H1 (cell line): ENCODE results near the gene SYNGR4. TPM values are rescaled to one million over a fixed set of nuclear protein-coding genes. Genes with fewer than 3 reads are reported as not detected.

ENCODE experiments used
- CTCF ChIA-PET: fragments of 300-600 bp; sonication (Branson Sonifier 250); formaldehyde crosslinking; loops from one replicate; lab custom pipeline; 2021; ENCODE audit not compliant: partially characterized antibody; lab: Charles Lee
- POLR2A ChIA-PET: fragments of 300-600 bp; sonication (Branson Sonifier 250); formaldehyde crosslinking; loops from one replicate; lab custom pipeline; 2021; ENCODE audit warnings: inconsistent platforms; ENCODE audit not compliant: partially characterized antibody; lab: Charles Lee
- DNase-seq, 2 experiments: peaks; one replicate each; pipeline versions ENCODE4 v3.0.0 to v3.0.0-alpha.2; 2010 to 2022; ENCODE audit warnings: low spot score in 2 of 2, low read depth in 1 of 2, mixed read lengths in 1 of 2
- FAIRE-seq: peaks from 2 replicates; lab custom pipeline; 2011; peaks lifted over from hg19 to GRCh38; lab: Jason Lieb, UNC
- H2AFZ ChIP-seq: 2 replicates; pipeline ENCODE4 v1.8.1; 2012; ENCODE audit warnings: low read length, inconsistent platforms
- H2AK5ac ChIP-seq: 2 replicates; pipeline ENCODE4 v1.6.1; 2013; ENCODE audit warnings: low read depth, low read length
- H2BK120ac ChIP-seq: replicated peaks from 2 replicates; pipeline ENCODE3; 2013; ENCODE audit warnings: low read depth, low read length, inconsistent platforms
- H2BK12ac ChIP-seq: 2 replicates; pipeline ENCODE4 v1.6.1; 2013; ENCODE audit warnings: low read depth, low read length
- H2BK15ac ChIP-seq: 2 replicates; pipeline ENCODE4 v1.6.1; 2013; ENCODE audit warnings: low read length
- H2BK20ac ChIP-seq: 2 replicates; pipeline ENCODE4 v1.6.1; 2013; ENCODE audit warnings: low read length
- H2BK5ac ChIP-seq: 2 replicates; pipeline ENCODE4 v1.6.1; 2013; ENCODE audit warnings: low read depth, low read length
- H3K14ac ChIP-seq: 2 replicates; pipeline ENCODE4 v1.6.1; 2013; ENCODE audit warnings: inconsistent platforms; ENCODE audit not compliant: insufficient read length
- H3K18ac ChIP-seq: 2 replicates; pipeline ENCODE4 v1.6.1; 2013; ENCODE audit warnings: low read length; ENCODE audit errors: extremely low read depth
- H3K23ac ChIP-seq: 2 replicates; pipeline ENCODE4 v1.6.1; 2013; ENCODE audit warnings: inconsistent platforms; ENCODE audit not compliant: insufficient read length
- H3K23me2 ChIP-seq: 2 replicates; pipeline ENCODE4 v1.6.1; 2013; ENCODE audit warnings: low read depth, low read length
- H3K27ac ChIP-seq: 2 replicates; pipeline ENCODE4 v1.6.1; 2011; ENCODE audit warnings: low read depth, low read length, inconsistent platforms
- H3K27me3 ChIP-seq, 4 experiments: replicated peaks in 1 of 4; 1 replicate in 1 of 4; 2 replicates in 3 of 4; pipeline versions ENCODE4 v1.6.1 to v1.8.1; 2011 to 2013; ENCODE audit warnings: low read length in 3 of 4, mild to moderate bottlenecking in 3 of 4, inconsistent platforms in 2 of 4, mixed read lengths in 2 of 4, moderate library complexity in 1 of 4; ENCODE audit not compliant: control insufficient read depth in 3 of 4, insufficient read depth in 3 of 4; ENCODE audit errors: extremely low read depth in 1 of 4
- H3K36me3 ChIP-seq, 4 experiments: 2 replicates each; pipeline versions ENCODE4 v1.6.1 to v1.8.1; 2011 to 2013; ENCODE audit warnings: mild to moderate bottlenecking in 4 of 4, low read length in 3 of 4, moderate library complexity in 2 of 4, control low read depth in 1 of 4, inconsistent platforms in 1 of 4; ENCODE audit not compliant: insufficient read depth in 4 of 4, control insufficient read depth in 2 of 4
- H3K4ac ChIP-seq: replicated peaks from 2 replicates; pipeline ENCODE3; 2013; ENCODE audit warnings: low read length, low read depth, mixed read lengths, inconsistent platforms; ENCODE audit not compliant: insufficient read length
- H3K4me1 ChIP-seq, 4 experiments: replicated peaks in 1 of 4; 1 replicate in 1 of 4; 2 replicates in 3 of 4; pipeline versions ENCODE4 v1.6.1 to v1.8.1; 2011 to 2013; ENCODE audit warnings: low read length in 3 of 4, inconsistent platforms in 2 of 4, mixed read lengths in 1 of 4; ENCODE audit not compliant: insufficient read depth in 4 of 4, control insufficient read depth in 3 of 4
- H3K4me2 ChIP-seq, 2 experiments: 2 replicates each; pipeline versions ENCODE4 v1.6.1 to v1.8.1; 2011 to 2013; ENCODE audit warnings: low read depth in 2 of 2, low read length in 2 of 2, control low read depth in 1 of 2, inconsistent platforms in 1 of 2, mild to moderate bottlenecking in 1 of 2; ENCODE audit not compliant: insufficient read depth in 1 of 2
- H3K4me3 ChIP-seq, 4 experiments: fragments of 200-600, 300-600 bp in 1 of 4; sonication (generic), shearing (Covaris generic), sonication (Bioruptor Twin) in 1 of 4; 2 replicates each; pipeline versions ENCODE4 v1.5.1 to v1.8.1; 2011 to 2016; ENCODE audit warnings: low read length in 4 of 4, low read depth in 3 of 4, control low read depth in 2 of 4, inconsistent platforms in 2 of 4, mild to moderate bottlenecking in 2 of 4, mixed read lengths in 1 of 4, moderate library complexity in 1 of 4; ENCODE audit not compliant: insufficient read depth in 2 of 4; ENCODE audit errors: extremely low read depth in 1 of 4
- H3K56ac ChIP-seq: replicated peaks from 2 replicates; pipeline ENCODE3; 2013; ENCODE audit warnings: low read depth, mild to moderate bottlenecking, mixed read lengths, low read length, inconsistent platforms; ENCODE audit not compliant: insufficient read length
- H3K79me1 ChIP-seq: 2 replicates; pipeline ENCODE4 v1.6.1; 2013; ENCODE audit warnings: low read depth, low read length, control low read depth
- H3K79me2 ChIP-seq, 2 experiments: 2 replicates each; pipeline versions ENCODE4 v1.6.1 to v1.8.1; 2012 to 2013; ENCODE audit warnings: low read length in 2 of 2, mild to moderate bottlenecking in 2 of 2, inconsistent platforms in 1 of 2; ENCODE audit not compliant: insufficient read depth in 2 of 2, control insufficient read depth in 1 of 2
- H3K9ac ChIP-seq, 4 experiments: replicated peaks in 1 of 4; 1 replicate in 1 of 4; 2 replicates in 3 of 4; pipeline versions ENCODE4 v1.6.1 to v1.8.1; 2011 to 2013; ENCODE audit warnings: low read depth in 3 of 4, low read length in 3 of 4, control low read depth in 2 of 4, mild to moderate bottlenecking in 2 of 4, moderate library complexity in 2 of 4, inconsistent platforms in 1 of 4; ENCODE audit errors: extremely low read depth in 1 of 4
- H3K9me3 ChIP-seq, 2 experiments: 2 replicates each; pipeline versions ENCODE4 v1.6.1 to v1.8.1; 2012 to 2013; ENCODE audit warnings: mild to moderate bottlenecking in 2 of 2, moderate library complexity in 2 of 2, control low read depth in 1 of 2, inconsistent platforms in 1 of 2, low read depth in 1 of 2, low read length in 1 of 2, mixed read lengths in 1 of 2; ENCODE audit not compliant: insufficient read depth in 2 of 2
- H4K20me1 ChIP-seq, 2 experiments: replicated peaks in 1 of 2; 2 replicates each; pipeline versions ENCODE3 to v1.8.1; 2011 to 2013; ENCODE audit warnings: inconsistent platforms in 2 of 2, low read length in 2 of 2, mild to moderate bottlenecking in 1 of 2; ENCODE audit not compliant: insufficient read depth in 2 of 2, control insufficient read depth in 1 of 2
- H4K5ac ChIP-seq: 2 replicates; pipeline ENCODE4 v1.6.1; 2013; ENCODE audit warnings: low read length, low read depth, mixed read lengths, inconsistent platforms; ENCODE audit not compliant: insufficient read length
- H4K8ac ChIP-seq: 2 replicates; pipeline ENCODE4 v1.8.0; 2013; ENCODE audit warnings: mild to moderate bottlenecking, moderate library complexity, low read length, inconsistent platforms; ENCODE audit not compliant: insufficient read depth; ENCODE audit errors: extremely low read depth
- H4K91ac ChIP-seq: replicated peaks from 2 replicates; pipeline ENCODE3; 2013; ENCODE audit warnings: low read length, mixed read lengths, inconsistent platforms; ENCODE audit not compliant: insufficient read length
- CBX8 ChIP-seq: fragments of 300-800, 300-1000 bp; sonication (generic); IDR thresholded peaks from 2 replicates; pipeline ENCODE4 v1.7.1; 2016; ENCODE audit warnings: low read depth, low read length, borderline replicate concordance
- CEBPB ChIP-seq: IDR thresholded peaks from 2 replicates; pipeline ENCODE4 v1.6.1; 2012; ENCODE audit warnings: low read depth, low read length
- CHD2 ChIP-seq: IDR thresholded peaks from 2 replicates; pipeline ENCODE4 v1.6.1; 2012; ENCODE audit warnings: low read length, improper control_type of control experiment
- EGR1 ChIP-seq: IDR thresholded peaks from 2 replicates; pipeline ENCODE4 v1.6.1; 2011; ENCODE audit warnings: low read depth, low read length, borderline replicate concordance
- FOSL1 ChIP-seq: IDR thresholded peaks from 2 replicates; pipeline ENCODE4 v1.6.1; 2011; ENCODE audit warnings: mild to moderate bottlenecking, low read depth, low read length, moderate library complexity; ENCODE audit not compliant: insufficient read depth
- GTF2F1 ChIP-seq: IDR thresholded peaks from 2 replicates; pipeline ENCODE4 v1.6.1; 2012; ENCODE audit warnings: low read depth, low read length, improper control_type of control experiment, borderline replicate concordance
- JUND ChIP-seq: IDR thresholded peaks from 2 replicates; pipeline ENCODE4 v1.6.1; 2011; ENCODE audit warnings: mild to moderate bottlenecking, improper control_type of control experiment, low read length
- MAX ChIP-seq: IDR thresholded peaks from 2 replicates; pipeline ENCODE4 v1.6.1; 2012; ENCODE audit warnings: inconsistent platforms
- SAP30 ChIP-seq: fragments of 300-600 bp; sonication (generic); IDR thresholded peaks from 2 replicates; pipeline ENCODE4 v1.7.1; 2012; ENCODE audit warnings: low read length, moderate library complexity, mild to moderate bottlenecking, inconsistent platforms; ENCODE audit not compliant: insufficient read depth, insufficient replicate concordance
- SUZ12 ChIP-seq: fragments of 200-600 bp; sonication (generic); IDR thresholded peaks from 2 replicates; pipeline ENCODE4 v1.6.1; 2012; ENCODE audit warnings: mild to moderate bottlenecking, inconsistent platforms, low read length, moderate library complexity, mixed read lengths
- TAF7 ChIP-seq: optimal IDR thresholded peaks from 2 replicates; pipeline ENCODE3; 2011; ENCODE audit warnings: low read depth, mild to moderate bottlenecking, inconsistent platforms, low read length, moderate library complexity, borderline replicate concordance
- YY1 ChIP-seq: IDR thresholded peaks from 2 replicates; pipeline ENCODE4 v1.6.1; 2011; ENCODE audit warnings: low read depth, mild to moderate bottlenecking, low read length
- ZNF274 ChIP-seq: IDR thresholded peaks from 2 replicates; pipeline ENCODE4 v1.7.0; 2012; ENCODE audit warnings: low read length, borderline replicate concordance; ENCODE audit errors: extremely low read depth
- WGBS, 2 experiments: shearing (Covaris generic) in 1 of 2; methylation state at CpG; one replicate each; pipeline versions ENCODE4 v1.1.6 to v1.1.7; 2013 to 2015; ENCODE audit warnings: low lambda C conversion rate in 2 of 2, mixed read lengths in 2 of 2, inconsistent platforms in 1 of 2, low coverage in 1 of 2, missing lambda C conversion rate in 1 of 2; ENCODE audit not compliant: insufficient replicate concordance in 2 of 2, insufficient coverage in 1 of 2, insufficient read length in 1 of 2; ENCODE audit errors: extremely low coverage in 1 of 2, missing lambda C conversion rate in 1 of 2; 5-methylcytosine and 5-hydroxymethylcytosine counted together
- polyA plus RNA-seq, 7 experiments: library from polyadenylated mRNA; depleted of rRNA in 3 of 7; stranded (reverse) in 5 of 7; unstranded in 2 of 7; fragments of >200 nt in 5 of 7; fragments of 200-250 nt in 2 of 7; gene quantifications; 1 replicate in 5 of 7; 2 replicates in 1 of 7; 4 replicates in 1 of 7; pipeline versions ENCODE4 v1.2.1 to v1.2.3, GENCODE V29; 2011 to 2013; ENCODE audit warnings: missing spikeins in 2 of 7, mixed read lengths in 2 of 7
- total RNA-seq: library from RNA; stranded (reverse); fragmentation: NEBNext Ultra II Directional; extraction: Animal tissue kit (Norgen Biotek cat#: 25700); gene quantifications from 2 replicates; pipeline ENCODE4 v1.2.1, GENCODE V29; 2021

The SYNGR4 gene
- total and polyA plus RNA-seq, 2 of the 8 experiments (the other 6 are each of a cell fraction or from before 2014, with no cell fraction given), result 0.41 TPM; not detected in 1

- no peaks in the 10 kb centered on the region for H3K9me3 ChIP-seq
- ChIA-PET POLR2A (interaction anchor here (1.0 to 1.8 kb wide), 3 partner anchors 19 to 43 kb away, joined by 3 to 9 read pairs (median 5); partner anchors contain the start of genes SYNGR4 and TMEM143), CTCF (interaction anchor here (1.1 to 2.1 kb wide), 4 partner anchors 9 to 31 kb away, joined by 3 to 7 read pairs (median 6); partner anchors contain the start of genes GRIN2D and KDELR1)
- H2BK15ac ChIP-seq, result no peak overlapping the region
- H3K79me2 ChIP-seq, result no peaks in the 10 kb centered on the region
- H3K23ac ChIP-seq, result no peak overlapping the region
- no peak overlapping the region for H3K4me2 ChIP-seq
- WGBS, 2 experiments, result 95% methylated on average over 7 of the region's 8 CpGs; no CpG with 5 or more reads in 1 of the 2 experiments
- no peak overlapping the region for H2BK12ac ChIP-seq
- no peak overlapping the region for H3K4me3 ChIP-seq
- H3K23me2 ChIP-seq, result no peaks in the 10 kb centered on the region
- no peak overlapping the region for H2AFZ ChIP-seq
- H3K79me1 ChIP-seq, result no peaks in the 10 kb centered on the region
- H2AK5ac ChIP-seq, result no peak overlapping the region
- H3K14ac ChIP-seq, result no peak overlapping the region
- no peaks in the 10 kb centered on the region for H3K4me1 ChIP-seq
- H4K8ac ChIP-seq, result no peak overlapping the region
- DNase-seq, result no peak
- no peak overlapping the region for H2BK5ac ChIP-seq
- H2BK120ac ChIP-seq, result no peak overlapping the region
- peaks cover 0 to 8% of the 10 kb centered on the region in 2 experiments for H4K20me1 ChIP-seq
- H4K91ac ChIP-seq, result no peak overlapping the region
- peaks cover 9 to 47% (median 34%) of the 10 kb centered on the region in 4 experiments; a peak in 7 of 8 replicates for H3K36me3 ChIP-seq
- FAIRE-seq, result no peak
- H4K5ac ChIP-seq, result no peak overlapping the region
- no peak overlapping the region for H2BK20ac ChIP-seq
- H3K9ac ChIP-seq, result no peak overlapping the region
- no peak overlapping the region for H3K56ac ChIP-seq
- H3K27ac ChIP-seq, result no peak overlapping the region
- H3K27me3 ChIP-seq, result no peaks in the 10 kb centered on the region
- no peak overlapping the region for H3K4ac ChIP-seq
- H3K18ac ChIP-seq, result no peak overlapping the region
- no peak for TF ChIP-seq CHD2
- TF ChIP-seq EGR1, result no peak
- no peak for TF ChIP-seq CBX8
- TF ChIP-seq YY1, result no peak
- no peak for TF ChIP-seq GTF2F1
- TF ChIP-seq CEBPB, result no peak
- no peak for TF ChIP-seq SUZ12
- TF ChIP-seq FOSL1, result no peak
- no peak for TF ChIP-seq JUND
- no peak for TF ChIP-seq MAX
- TF ChIP-seq ZNF274, result no peak
- no peak for TF ChIP-seq SAP30
- no peak for TF ChIP-seq TAF7
Measured at GRCh38 chr19:48382286-48382685, 18.1 kb downstream of the SYNGR4 start.
